NCI-H446 (cell line): ENCODE measurements around the gene CATSPER1.

ENCODE experiments used
- DNase-seq, 2 experiments: peaks; one replicate each; lab custom pipeline; 2025; lab: John Stamatoyannopoulos, UW

Gene CATSPER1

GRCh38 chr11:66026017-66026529 lies at the start of gene CATSPER1:
TSS of gene CATSPER1 (minus strand) at chr11:66026479. CDS start at chr11:66026379, 100 bp downstream.
- no peak for DNase-seq

GRCh38 chr11:66075273-66075672 lies 49.0 kb upstream of the CATSPER1 start:
- DNase-seq: no peak

- no peak for DNase-seq
These were observed 47.4 kb upstream of the CATSPER1 start for GRCh38 chr11:66073669-66074068.

GRCh38 chr11:66072518-66072917 lies 46.2 kb upstream of the CATSPER1 start:
- no peak for DNase-seq

GRCh38 chr11:66072081-66072480 lies 45.8 kb upstream of the CATSPER1 start:
- no peak for DNase-seq

GRCh38 chr11:66071381-66071801 lies 45.1 kb upstream of the CATSPER1 start:
- no peak for DNase-seq

- no peak for DNase-seq
These were observed 44.5 kb upstream of the CATSPER1 start for GRCh38 chr11:66070604-66071380.

- peak in 1 of 2 experiments; percentile 70 for DNase-seq
These were observed 43.7 kb upstream of the CATSPER1 start, which contains the start of gene PACS1 for GRCh38 chr11:66069715-66070603. TSS of gene PACS1 (plus strand) at chr11:66070272. CDS start at chr11:66070487, 215 bp downstream.

GRCh38 chr11:66068923-66069714 lies 42.8 kb upstream of the CATSPER1 start:
- peak in 1 of 2 experiments; percentile 24 for DNase-seq

- DNase-seq: peak; percentile 39 to 80
These were observed 42.0 kb upstream of the CATSPER1 start for GRCh38 chr11:66068154-66068821.

GRCh38 chr11:66067640-66068039 lies 41.4 kb upstream of the CATSPER1 start:
- DNase-seq: no peak

- no peak for DNase-seq
These were observed 40.5 kb upstream of the CATSPER1 start for GRCh38 chr11:66066751-66067150.

GRCh38 chr11:66064571-66064970 lies 38.3 kb upstream of the CATSPER1 start:
- DNase-seq: no peak

- DNase-seq: no peak
These were observed 37.6 kb upstream of the CATSPER1 start for GRCh38 chr11:66063900-66064299.

GRCh38 chr11:66062408-66062807 lies 36.1 kb upstream of the CATSPER1 start:
- no peak for DNase-seq

GRCh38 chr11:66061268-66061667 lies 35.0 kb upstream of the CATSPER1 start:
- DNase-seq: no peak

- no peak for DNase-seq
These were observed 33.8 kb upstream of the CATSPER1 start for GRCh38 chr11:66059966-66060680.

- no peak for DNase-seq
These were observed 30.2 kb upstream of the CATSPER1 start for GRCh38 chr11:66056501-66056900.

GRCh38 chr11:66055021-66055420 lies 28.7 kb upstream of the CATSPER1 start:
- DNase-seq: no peak

GRCh38 chr11:66052664-66052982 lies 26.3 kb upstream of the CATSPER1 start:
- no peak for DNase-seq
